Germinal center (tissue), 1 donor: ENCODE data around the gene PSAPL1.

ENCODE experiments used
- DNase-seq: peaks from one replicate; pipeline ENCODE4 v3.0.0; 2012; ENCODE audit warnings: mixed read lengths, low spot score

The PSAPL1 gene, protein sequence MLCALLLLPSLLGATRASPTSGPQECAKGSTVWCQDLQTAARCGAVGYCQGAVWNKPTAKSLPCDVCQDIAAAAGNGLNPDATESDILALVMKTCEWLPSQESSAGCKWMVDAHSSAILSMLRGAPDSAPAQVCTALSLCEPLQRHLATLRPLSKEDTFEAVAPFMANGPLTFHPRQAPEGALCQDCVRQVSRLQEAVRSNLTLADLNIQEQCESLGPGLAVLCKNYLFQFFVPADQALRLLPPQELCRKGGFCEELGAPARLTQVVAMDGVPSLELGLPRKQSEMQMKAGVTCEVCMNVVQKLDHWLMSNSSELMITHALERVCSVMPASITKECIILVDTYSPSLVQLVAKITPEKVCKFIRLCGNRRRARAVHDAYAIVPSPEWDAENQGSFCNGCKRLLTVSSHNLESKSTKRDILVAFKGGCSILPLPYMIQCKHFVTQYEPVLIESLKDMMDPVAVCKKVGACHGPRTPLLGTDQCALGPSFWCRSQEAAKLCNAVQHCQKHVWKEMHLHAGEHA

DNA sequence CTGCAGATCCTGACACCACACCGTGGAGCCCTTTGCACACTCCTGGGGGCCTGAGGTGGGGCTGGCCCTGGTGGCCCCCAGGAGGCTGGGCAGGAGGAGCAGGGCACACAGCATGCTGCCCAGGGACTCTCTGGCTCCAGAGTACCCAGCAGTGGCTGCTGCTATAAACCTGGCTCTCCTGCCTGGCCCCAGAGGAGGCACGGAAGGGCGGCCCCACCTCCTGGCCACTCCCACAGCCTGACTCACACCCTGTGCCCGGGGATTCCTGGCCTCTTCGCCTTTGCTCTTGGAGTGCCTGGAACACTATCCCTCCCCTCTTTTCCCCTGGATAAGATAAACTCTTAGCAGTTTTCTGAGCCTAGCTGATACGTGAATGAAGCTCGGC lies at the start of gene PSAPL1:
Gene PSAPL1 (minus strand): TSS at position 165 of the 385 bp plus-strand sequence. CDS start 51 bp downstream, at position 114.
- no peak for DNase-seq

DNA sequence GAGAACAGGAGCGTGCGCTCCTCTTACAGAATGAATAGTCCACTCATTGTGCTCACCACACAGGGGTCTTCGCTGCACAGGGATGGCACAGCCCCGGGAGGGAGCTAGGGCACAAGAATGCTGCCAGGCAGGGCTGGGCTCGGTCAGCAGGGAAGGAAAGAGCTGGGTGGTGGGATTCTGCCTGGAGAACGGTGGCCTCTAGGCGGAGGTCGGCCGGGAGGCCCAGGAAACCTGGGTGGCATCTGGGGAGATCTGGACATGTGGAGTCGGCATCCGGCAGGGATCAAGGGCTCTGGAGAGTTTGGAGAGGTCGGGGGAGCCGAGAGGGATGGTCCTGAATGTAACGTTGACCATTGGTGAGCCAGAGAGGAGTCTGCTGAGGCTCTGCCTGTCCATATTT lies 46.5 kb upstream of the PSAPL1 start:
- no peak for DNase-seq

DNA sequence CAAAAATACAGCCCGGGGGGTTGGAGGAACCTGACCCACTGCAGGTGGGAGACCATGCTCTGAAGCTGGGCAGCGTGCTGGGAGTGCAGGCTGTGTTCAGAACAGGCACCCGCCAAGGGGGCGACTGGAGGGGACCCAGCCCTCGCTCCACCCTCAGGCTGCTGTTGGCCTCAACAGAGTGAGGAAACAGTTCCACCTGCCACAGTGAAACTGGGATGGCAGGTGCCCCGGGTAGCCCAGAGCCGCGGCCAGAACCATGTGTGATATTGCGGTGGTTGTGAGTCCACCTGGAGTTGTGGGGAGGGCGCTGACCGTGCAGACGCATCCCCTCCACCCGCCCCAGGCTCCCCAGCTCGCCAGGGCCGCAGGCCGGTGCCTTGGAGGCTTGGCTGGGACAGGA lies 45.7 kb upstream of the PSAPL1 start:
- no peak for DNase-seq

GRCh38 chr4:7478665-7479064 lies 43.9 kb upstream of the PSAPL1 start:
- DNase-seq, result no peak

- no peak for DNase-seq
These were observed 43.0 kb upstream of the PSAPL1 start for GRCh38 chr4:7477695-7478094.

DNA sequence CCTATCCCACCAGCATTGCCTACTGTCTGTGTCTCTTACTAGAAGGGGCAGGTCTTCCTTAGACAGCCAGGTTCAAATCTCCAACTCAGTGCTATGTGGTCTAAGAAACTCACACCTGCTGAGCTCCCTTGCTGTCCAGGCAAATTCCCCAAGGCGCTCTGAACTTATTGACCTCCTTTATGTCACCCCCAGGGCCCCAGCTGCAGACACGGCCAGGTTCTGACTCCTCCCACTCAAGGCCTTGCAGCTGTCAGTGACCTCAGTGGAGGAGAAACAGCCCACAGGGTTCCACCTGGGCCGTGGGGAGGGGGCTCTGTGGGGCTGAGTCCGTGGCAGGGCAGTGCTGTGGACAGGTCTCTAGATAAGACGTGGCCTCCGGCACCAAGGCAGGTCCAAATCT lies 42.1 kb upstream of the PSAPL1 start:
- no peak for DNase-seq

- DNase-seq, result no peak
These were observed 40.5 kb upstream of the PSAPL1 start for GRCh38 chr4:7475207-7475606.

DNA sequence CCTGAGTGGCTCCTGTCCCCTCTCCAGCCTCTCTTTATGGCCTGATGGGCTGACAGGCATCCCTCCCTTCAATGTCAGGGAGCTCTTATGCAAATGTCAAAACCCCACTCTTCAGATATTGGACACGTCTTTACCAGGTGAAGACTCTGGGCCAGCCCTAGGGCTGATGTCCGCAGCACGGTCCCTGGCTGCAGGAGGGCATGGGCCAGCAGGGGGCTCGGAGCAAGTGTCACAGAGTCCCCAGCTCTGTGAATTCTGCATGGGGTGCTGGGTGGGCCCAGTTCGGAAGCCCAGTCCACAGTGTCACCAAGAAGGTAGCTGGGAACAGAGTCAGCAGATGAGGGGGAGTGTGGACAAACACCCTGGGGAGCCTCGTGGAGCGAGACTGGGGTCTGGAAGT lies 39.6 kb upstream of the PSAPL1 start:
- no peak for DNase-seq

GRCh38 chr4:7473081-7473480 lies 38.4 kb upstream of the PSAPL1 start:
- DNase-seq, result no peak

GRCh38 chr4:7472442-7473013 lies 37.8 kb upstream of the PSAPL1 start:
- DNase-seq, result no peak

- no peak for DNase-seq
These were observed 35.9 kb upstream of the PSAPL1 start for GRCh38 chr4:7470522-7471128.

- DNase-seq, result no peak
These were observed 35.4 kb upstream of the PSAPL1 start for GRCh38 chr4:7470111-7470510.

DNA sequence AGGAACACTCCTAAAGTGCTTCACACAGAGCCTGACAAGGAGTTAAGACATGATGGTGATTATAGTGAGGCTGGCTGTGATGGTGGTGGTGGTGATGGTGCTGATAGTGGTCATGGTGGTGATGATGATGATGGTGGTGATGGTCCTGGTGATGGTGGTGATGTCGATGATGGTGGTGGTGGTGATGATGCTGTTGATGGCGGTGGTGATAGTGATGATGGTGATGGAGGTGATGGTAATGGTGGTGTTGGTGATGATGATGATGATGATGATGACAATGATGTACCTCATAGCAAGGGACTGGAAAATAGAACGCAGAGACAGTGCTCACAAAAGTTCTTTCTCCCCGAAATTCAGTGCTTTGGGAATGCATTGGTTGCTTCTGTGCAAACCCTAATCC lies 34.3 kb upstream of the PSAPL1 start:
- DNase-seq, result no peak

GRCh38 chr4:7467471-7467870 lies 32.7 kb upstream of the PSAPL1 start:
- DNase-seq, result no peak

DNA sequence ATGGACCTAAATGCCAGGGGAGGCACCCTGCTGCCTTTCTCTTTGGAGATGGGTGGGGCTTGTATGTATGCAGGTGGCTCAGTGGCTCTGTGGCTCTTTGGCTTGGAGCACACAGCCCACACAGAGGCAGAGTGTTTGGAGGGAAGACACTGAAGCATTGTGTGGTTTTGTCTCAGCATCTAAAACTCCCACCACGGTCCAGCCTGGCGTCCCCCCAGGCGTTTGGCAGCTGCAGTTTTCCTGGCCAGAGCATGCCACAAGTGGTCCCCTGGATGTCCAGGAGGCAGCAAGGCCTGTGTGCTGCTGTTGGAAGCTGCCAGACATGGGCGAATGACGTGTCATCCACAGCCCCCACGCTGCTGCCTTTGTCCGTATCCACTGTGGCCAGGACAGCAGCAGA lies 32.2 kb upstream of the PSAPL1 start:
- DNase-seq, result no peak

DNA sequence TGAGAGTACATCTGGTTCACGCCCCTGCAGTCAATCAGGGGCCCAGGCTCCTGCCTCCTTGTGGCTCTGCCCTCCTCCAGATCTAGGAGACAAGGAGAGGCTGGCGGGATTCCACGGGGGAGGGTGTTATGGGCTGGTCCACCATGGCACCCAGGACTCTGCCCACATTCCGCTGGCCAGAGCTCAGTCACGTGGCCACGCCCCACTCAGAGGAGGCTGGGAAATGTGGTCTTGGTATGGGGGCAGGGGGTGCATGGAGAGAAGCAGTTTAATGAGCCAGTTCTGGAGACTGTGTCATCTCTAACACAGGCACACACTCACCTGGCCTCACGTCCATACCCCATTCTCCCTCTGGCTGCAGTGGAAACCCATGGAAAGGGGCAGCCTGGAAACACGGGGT lies 31.5 kb upstream of the PSAPL1 start:
- DNase-seq, result no peak

DNA sequence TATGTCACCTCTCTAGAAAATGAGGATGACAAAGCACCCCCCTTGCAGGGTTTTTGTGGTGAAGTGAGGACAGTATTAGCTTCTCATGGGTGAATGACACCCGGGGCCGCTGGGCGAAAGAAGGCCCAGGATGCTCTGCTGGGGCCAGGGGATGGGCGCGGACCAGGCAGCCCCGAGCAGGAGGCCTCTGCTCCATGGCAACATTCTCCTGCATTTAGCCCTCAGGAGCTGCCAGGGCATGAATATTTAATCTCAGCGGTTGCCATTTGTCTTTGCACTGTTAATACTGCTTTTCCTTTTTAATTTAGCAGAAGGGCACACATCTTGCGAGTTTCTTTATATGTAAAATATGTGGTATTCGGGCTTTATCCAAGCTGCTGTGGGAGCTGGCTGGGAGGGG lies 30.3 kb upstream of the PSAPL1 start:
- DNase-seq, result no peak

- no peak for DNase-seq
These were observed 29.5 kb upstream of the PSAPL1 start for GRCh38 chr4:7464259-7464655.

DNA sequence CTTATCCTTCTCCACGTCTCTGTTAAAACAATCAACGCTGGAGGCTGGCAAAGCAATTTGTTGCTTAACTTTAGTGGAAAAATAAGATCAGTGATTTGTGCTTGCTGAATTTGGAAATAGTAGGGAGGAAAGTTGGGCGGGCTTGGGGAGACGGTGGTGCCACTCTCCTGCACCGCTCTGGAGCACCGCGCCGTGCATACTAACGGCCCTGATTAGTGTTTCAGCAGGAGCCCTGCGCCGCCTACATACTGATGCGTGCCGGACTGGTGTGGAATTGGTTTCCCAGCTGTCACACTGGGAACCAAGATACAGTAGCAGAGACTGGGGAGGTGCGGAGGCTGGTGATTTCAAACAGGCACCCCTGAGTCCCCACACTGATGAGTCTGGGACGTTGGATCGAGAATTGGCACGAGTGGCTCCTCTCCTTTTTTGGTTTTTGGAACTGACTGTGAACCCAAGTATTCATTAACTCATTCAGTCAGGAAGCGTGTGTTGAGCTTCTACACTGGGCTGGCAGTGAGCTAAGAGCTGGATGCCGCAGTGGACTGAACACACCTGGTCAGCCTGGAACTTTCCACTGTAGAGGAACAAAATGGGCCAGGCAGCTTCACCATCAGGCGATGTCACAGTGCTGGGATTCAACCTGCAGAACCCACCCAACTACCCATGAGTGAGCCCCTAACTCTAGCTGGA lies 29.0 kb upstream of the PSAPL1 start:
- no peak for DNase-seq

DNA sequence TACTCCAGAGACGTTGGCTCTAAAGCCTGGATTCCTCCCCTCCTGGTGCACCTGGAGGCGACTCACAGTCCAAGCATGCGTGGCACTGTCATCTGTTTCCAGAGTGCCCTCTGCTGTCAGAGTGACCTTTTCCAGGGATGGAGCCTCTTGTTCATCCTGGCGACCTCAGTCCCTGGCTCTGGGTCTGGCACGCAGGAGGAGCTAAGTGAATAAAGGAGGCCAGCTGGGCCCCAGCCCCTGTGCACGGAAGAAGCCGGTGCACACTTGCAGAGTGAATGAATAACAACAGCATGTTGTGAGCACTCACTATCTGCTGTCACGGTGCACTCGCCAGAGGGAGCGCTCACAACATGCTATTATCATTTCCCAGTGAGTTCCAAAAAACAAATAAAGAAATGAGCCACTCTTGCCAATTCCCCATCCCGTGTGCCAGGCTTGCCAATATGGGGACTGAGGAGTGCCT lies 27.8 kb upstream of the PSAPL1 start:
- no peak for DNase-seq

GRCh38 chr4:7461230-7461629 lies 26.5 kb upstream of the PSAPL1 start:
- no peak for DNase-seq

GRCh38 chr4:7460566-7460965 lies 25.8 kb upstream of the PSAPL1 start:
- no peak for DNase-seq

- DNase-seq, result no peak
These were observed 24.7 kb upstream of the PSAPL1 start for GRCh38 chr4:7459471-7459870.
